Motor neuron (in vitro differentiated cells): ENCODE results near the gene RAET1L. TPM values are rescaled to one million over a fixed set of nuclear protein-coding genes. Genes with fewer than 3 reads are reported as not detected.
"Not testable (repeated sequence)": the region's sequence is repeated elsewhere in the genome, so short reads cannot be mapped to it uniquely, and the experiment has no call there.

Experiments
- ATAC-seq, 8 experiments: fragments of 200-7000 bp; cut with Tn5 transposase; replicated peaks in 6 of 8; 2 replicates each; pipeline ENCODE4 v1.8.0; 2021; ENCODE audit warnings: mild to moderate bottlenecking in 8 of 8, moderate library complexity in 8 of 8
- H3K27ac ChIP-seq, 2 donors: fragments of 250-450 bp; sonication (Bioruptor Pico); 2 replicates each; pipeline ENCODE4 v1.9.0; 2021; ENCODE audit warnings: antibody characterized with exemption in 2 of 2, mild to moderate bottlenecking in 2 of 2, moderate library complexity in 1 of 2
- H3K4me1 ChIP-seq, 2 donors: fragments of 250-450 bp; sonication (Bioruptor Pico); replicated peaks in 1 of 2; 2 replicates each; pipeline ENCODE4 v1.6.1; 2021; ENCODE audit warnings: antibody characterized with exemption in 2 of 2, mild to moderate bottlenecking in 2 of 2, moderate library complexity in 1 of 2
- H3K4me3 ChIP-seq, 5 donors: fragments of 250-450 bp; sonication (Bioruptor Pico); 2 replicates each; pipeline ENCODE4 v1.9.0; 2021; ENCODE audit warnings: antibody characterized with exemption in 5 of 5, mild to moderate bottlenecking in 5 of 5, moderate library complexity in 4 of 5
- WGBS, 10 experiments: fragments of 450-650 bp; shearing (Covaris generic); methylation state at CpG; one replicate each; pipeline ENCODE4 v1.0.0; 2022; 5-methylcytosine and 5-hydroxymethylcytosine counted together
- in situ Hi-C, 9 experiments: fragments of 400-800 bp; cut with MboI; loops; one replicate each; pipeline ENCODE4 v1.15.0; 2021; ENCODE audit warnings: low sequenced_read_pairs in 9 of 9, low pct_unique_long_range_greater_than_20kb in 2 of 9; ENCODE audit not compliant: unreplicated experiment in 9 of 9
- total RNA-seq, 8 experiments: library from RNA; unstranded; fragments of 300-600 nt; gene quantifications; 2 replicates each; pipeline versions ENCODE4 v1.2.3 to v1.2.4, GENCODE V29; 2022

RAET1L gene
- total RNA-seq, 8 experiments from 2014 or later = 1.9 to 55.3 (median 4.2) TPM; not detected in 4

- WGBS, 10 experiments = 38 to 87% (median 50%) methylated on average over 1 to 3 of the region's 9 CpGs; no CpG with 5 or more reads in 6 of the 10 experiments
- in situ Hi-C loops = loop anchor here in 1 of 9 experiments (25.0 kb wide), 1 partner anchor 190 kb away; no protein-coding TSS in a partner anchor
- ATAC-seq = no peak
- Histone ChIP-seq H3K4me1 (no peaks in the 10 kb centered on the region), H3K27ac (no peak overlapping the region), H3K4me3 (no peak overlapping the region)
Observed at GRCh38 chr6:150026976-150027805, 1.9 kb upstream of the RAET1L start.

- Histone ChIP-seq H3K4me1 (no peaks in the 10 kb centered on the region), H3K27ac (no peak overlapping the region), H3K4me3 (no peak overlapping the region)
- ATAC-seq = no peak
- in situ Hi-C loops = loop anchor here in 1 of 9 experiments (25.0 kb wide), 1 partner anchor 187 kb away; no protein-coding TSS in a partner anchor
- WGBS, 10 experiments = 60% methylated on average over 1 of the region's 11 CpGs; no CpG with 5 or more reads in 9 of the 10 experiments
Observed at GRCh38 chr6:150024646-150025155, 631 bp downstream of the RAET1L start.

- in situ Hi-C loops, H3K4me1 ChIP-seq, ATAC-seq, H3K27ac ChIP-seq, H3K4me3 ChIP-seq: not testable (repeated sequence)
- no CpG with 5 or more reads among the region's 2 CpGs for WGBS, 10 experiments
Observed at GRCh38 chr6:150024021-150024420, 1.3 kb downstream of the RAET1L start.

GRCh38 chr6:150021870-150022269 is 3.5 kb downstream of the RAET1L start:
- ATAC-seq, H3K4me1 ChIP-seq: not testable (repeated sequence)

GRCh38 chr6:150018846-150019580 is 6.3 kb downstream of the RAET1L start:
- no peak for ATAC-seq
- Histone ChIP-seq H3K27ac (no peak overlapping the region), H3K4me3 (no peak overlapping the region), H3K4me1 (no peaks in the 10 kb centered on the region)
- WGBS, 10 experiments = 7 to 90% (median 49%) methylated on average over 1 to 3 of the region's 6 CpGs; no CpG with 5 or more reads in 3 of the 10 experiments
- in situ Hi-C loops = loop anchor here in 1 of 9 experiments (10.0 kb wide), 1 partner anchor 84 kb away; no protein-coding TSS in a partner anchor

More at GRCh38 chr6:150021870-150022269, 3.5 kb downstream of the RAET1L start:
- H3K4me3 ChIP-seq, H3K27ac ChIP-seq, in situ Hi-C loops: not testable (repeated sequence)
- WGBS, 10 experiments = no CpG with 5 or more reads among the region's 6 CpGs

- in situ Hi-C loops = loop anchor here in 1 of 9 experiments (10.0 kb wide), 1 partner anchor 82 kb away; no protein-coding TSS in a partner anchor
- H3K4me3 ChIP-seq, H3K4me1 ChIP-seq, ATAC-seq, H3K27ac ChIP-seq: not testable (repeated sequence)
- WGBS, 10 experiments = 0 to 13% (median 0%) methylated on average over 1 to 5 of the region's 5 CpGs
Observed at GRCh38 chr6:150017186-150017521, 8.2 kb downstream of the RAET1L start.

- H3K4me1 ChIP-seq = no peaks in the 10 kb centered on the region
- WGBS, 10 experiments = 0 to 57% (median 16%) methylated on average over 1 to 3 of the region's 6 CpGs; no CpG with 5 or more reads in 2 of the 10 experiments
- in situ Hi-C loops = loop anchor here in 1 of 9 experiments (10.0 kb wide), 1 partner anchor 82 kb away; no protein-coding TSS in a partner anchor
- no peak overlapping the region for H3K27ac ChIP-seq
- ATAC-seq = peak; percentile 35 to 81 (median 60)
- no peak overlapping the region for H3K4me3 ChIP-seq
Observed at GRCh38 chr6:150016324-150017185, 8.8 kb downstream of the RAET1L start.

GRCh38 chr6:150015281-150016001 is 9.9 kb downstream of the RAET1L start:
- ATAC-seq = peak; percentile 41 to 66 (median 58)
- not testable (repeated sequence) for H3K27ac ChIP-seq, H3K4me1 ChIP-seq, H3K4me3 ChIP-seq
- 0 to 17% (median 9%) methylated on average over 1 to 11 of the region's 15 CpGs; no CpG with 5 or more reads in 3 of the 10 experiments for WGBS, 10 experiments
- in situ Hi-C loops = loop anchor here in 1 of 9 experiments (10.0 kb wide), 1 partner anchor 81 kb away; no protein-coding TSS in a partner anchor

GRCh38 chr6:150014623-150015280 is 10.6 kb downstream of the RAET1L start:
- no CpG with 5 or more reads among the region's 50 CpGs for WGBS, 10 experiments
- in situ Hi-C loops = loop anchor here in 1 of 9 experiments (10.0 kb wide), 1 partner anchor 80 kb away; no protein-coding TSS in a partner anchor
- H3K4me3 ChIP-seq, H3K27ac ChIP-seq, H3K4me1 ChIP-seq: not testable (repeated sequence)
- peak in 3 of 8 experiments; percentile 5 to 18 (median 10) for ATAC-seq

- H3K4me1 ChIP-seq, H3K4me3 ChIP-seq, H3K27ac ChIP-seq: not testable (repeated sequence)
- in situ Hi-C loops = loop anchor here in 1 of 9 experiments (10.0 kb wide), 1 partner anchor 79 kb away; no protein-coding TSS in a partner anchor
- 0% methylated on average over 2 of the region's 24 CpGs; no CpG with 5 or more reads in 9 of the 10 experiments for WGBS, 10 experiments
- ATAC-seq = peak in 2 of 8 experiments; percentile 21 to 30
Observed at GRCh38 chr6:150013785-150014622, 11.3 kb downstream of the RAET1L start.
